CD14-positive monocyte (primary cell): ENCODE measurements around the gene ZSWIM3. TPM values are rescaled to one million over a fixed set of nuclear protein-coding genes. Genes with fewer than 3 reads are reported as not detected.

Source experiments
- DNase-seq, 3 donors: peaks; one replicate each; pipeline ENCODE4 v3.0.0-alpha.2; 2011 to 2022
- H2AFZ ChIP-seq: 2 replicates; pipeline ENCODE4 v1.6.0; 2012; ENCODE audit warnings: mild to moderate bottlenecking, low read depth, low read length, inconsistent platforms; ENCODE audit not compliant: insufficient read depth, poor library complexity, severe bottlenecking
- H3K27ac ChIP-seq, 2 donors: 1 replicate in 1 of 2; 2 replicates in 1 of 2; pipeline ENCODE4 v1.5.1; 2012 to 2013; ENCODE audit warnings: low read length in 2 of 2, control low read depth in 1 of 2, inconsistent platforms in 1 of 2, low read depth in 1 of 2, mild to moderate bottlenecking in 1 of 2
- H3K27me3 ChIP-seq, 2 donors: one replicate each; pipeline versions ENCODE4 v1.6.0 to v1.6.1; 2011 to 2013; ENCODE audit warnings: low read length in 2 of 2; ENCODE audit not compliant: control insufficient read depth in 2 of 2, insufficient read depth in 2 of 2
- H3K36me3 ChIP-seq, 2 donors: replicated peaks in 1 of 2; 1 replicate in 1 of 2; 2 replicates in 1 of 2; pipeline versions ENCODE4 v1.5.1 to v1.6.1; 2012 to 2013; ENCODE audit warnings: low read length in 2 of 2, control low read depth in 1 of 2, inconsistent platforms in 1 of 2, mild to moderate bottlenecking in 1 of 2; ENCODE audit not compliant: insufficient read depth in 2 of 2, control insufficient read depth in 1 of 2
- H3K4me1 ChIP-seq, 2 donors: 1 replicate in 1 of 2; 2 replicates in 1 of 2; pipeline versions ENCODE4 v1.5.1 to v1.6.1; 2012 to 2013; ENCODE audit warnings: low read length in 2 of 2, control low read depth in 1 of 2, inconsistent platforms in 1 of 2, mild to moderate bottlenecking in 1 of 2, moderate library complexity in 1 of 2; ENCODE audit not compliant: insufficient read depth in 2 of 2, control insufficient read depth in 1 of 2
- H3K4me2 ChIP-seq: replicated peaks from 2 replicates; pipeline ENCODE3; 2012; ENCODE audit warnings: low read length, moderate library complexity, mild to moderate bottlenecking; ENCODE audit not compliant: poor library complexity, severe bottlenecking; ENCODE audit errors: extremely low read depth
- H3K4me3 ChIP-seq, 3 experiments: fragments of 200-600 bp in 1 of 3; sonication (generic) in 1 of 3; replicated peaks in 1 of 3; 1 replicate in 2 of 3; 2 replicates in 1 of 3; pipeline ENCODE4 v1.5.1; 2011 to 2013; ENCODE audit warnings: low read length in 3 of 3, mild to moderate bottlenecking in 3 of 3, control low read depth in 2 of 3, low read depth in 2 of 3, inconsistent platforms in 1 of 3, moderate library complexity in 1 of 3
- H3K79me2 ChIP-seq: 2 replicates; pipeline ENCODE4 v1.6.0; 2012; ENCODE audit warnings: mild to moderate bottlenecking, control low read depth, inconsistent platforms, low read length, moderate library complexity; ENCODE audit not compliant: insufficient read depth
- H3K9ac ChIP-seq: 2 replicates; pipeline ENCODE4 v1.6.0; 2017; ENCODE audit warnings: low read length, mild to moderate bottlenecking; ENCODE audit not compliant: insufficient read depth, poor library complexity, severe bottlenecking
- H3K9me3 ChIP-seq, 2 donors: replicated peaks in 1 of 2; 1 replicate in 1 of 2; 2 replicates in 1 of 2; pipeline versions ENCODE4 v1.5.1 to v1.6.1; 2012 to 2013; ENCODE audit warnings: low read length in 2 of 2, control low read depth in 1 of 2; ENCODE audit not compliant: control insufficient read depth in 1 of 2, insufficient read depth in 1 of 2
- H4K20me1 ChIP-seq: 2 replicates; pipeline ENCODE4 v1.6.0; 2012; ENCODE audit warnings: mild to moderate bottlenecking, low read length, control low read depth, moderate library complexity; ENCODE audit not compliant: insufficient read depth
- H3K27ac Mint-ChIP-seq, 7 donors: one replicate each; pipeline ENCODE4 v1.8.0; 2020; ENCODE audit warnings: mild to moderate bottlenecking in 7 of 7, mixed read lengths in 7 of 7, moderate library complexity in 6 of 7, inconsistent platforms in 2 of 7
- H3K27me3 Mint-ChIP-seq, 3 donors: one replicate each; pipeline ENCODE4 v1.8.0; 2021 to 2022; ENCODE audit warnings: low read depth in 3 of 3, mild to moderate bottlenecking in 3 of 3, mixed read lengths in 3 of 3, moderate library complexity in 3 of 3, inconsistent platforms in 1 of 3
- H3K36me3 Mint-ChIP-seq, 2 donors: one replicate each; pipeline ENCODE4 v1.8.0; 2020; ENCODE audit warnings: mixed read lengths in 2 of 2, inconsistent platforms in 1 of 2, mild to moderate bottlenecking in 1 of 2
- H3K4me1 Mint-ChIP-seq: one replicate; pipeline ENCODE4 v1.8.0; 2020; ENCODE audit warnings: mild to moderate bottlenecking, mixed read lengths
- H3K4me3 Mint-ChIP-seq, 2 donors: one replicate each; pipeline ENCODE4 v1.8.0; 2020; ENCODE audit warnings: mild to moderate bottlenecking in 2 of 2, mixed read lengths in 2 of 2, moderate library complexity in 1 of 2
- H3K9me3 Mint-ChIP-seq, 7 donors: one replicate each; pipeline ENCODE4 v1.8.0; 2020 to 2022; ENCODE audit warnings: mixed read lengths in 7 of 7, mild to moderate bottlenecking in 6 of 7, moderate library complexity in 6 of 7, inconsistent platforms in 2 of 7
- WGBS: methylation state at CpG from one replicate; pipeline ENCODE4 v1.1.5; 2013; ENCODE audit warnings: missing lambda C conversion rate; ENCODE audit not compliant: insufficient coverage; 5-methylcytosine and 5-hydroxymethylcytosine counted together
- intact Hi-C, 2 donors: fragments of 100-400 bp; cut with micrococcal nuclease; formaldehyde crosslinking; loops; one replicate each; pipeline versions ENCODE4 v1.15.0 to v1.15.1; 2023
- polyA plus RNA-seq, 3 donors: library from polyadenylated mRNA; depleted of rRNA in 1 of 3; unstranded in 2 of 3; stranded (reverse) in 1 of 3; fragments of 300-500 nt in 2 of 3; fragments of >200 nt in 1 of 3; fragmentation: Illumina TruSeq in 2 of 3; gene quantifications; 1 replicate in 2 of 3; 2 replicates in 1 of 3; pipeline ENCODE4 v1.2.3, GENCODE V29; 2012 to 2021
- TF ChIP-seq, protein P1 (sequence below): fragments of 200-600 bp; IDR thresholded peaks from one replicate; pipeline ENCODE4 v1.8.0; 2022; ENCODE audit warnings: antibody characterized with exemption, mild to moderate bottlenecking

ZSWIM3 gene
- polyA plus RNA-seq, 3 donors: 0.29 to 1.5 (median 0.64) TPM

DNA sequence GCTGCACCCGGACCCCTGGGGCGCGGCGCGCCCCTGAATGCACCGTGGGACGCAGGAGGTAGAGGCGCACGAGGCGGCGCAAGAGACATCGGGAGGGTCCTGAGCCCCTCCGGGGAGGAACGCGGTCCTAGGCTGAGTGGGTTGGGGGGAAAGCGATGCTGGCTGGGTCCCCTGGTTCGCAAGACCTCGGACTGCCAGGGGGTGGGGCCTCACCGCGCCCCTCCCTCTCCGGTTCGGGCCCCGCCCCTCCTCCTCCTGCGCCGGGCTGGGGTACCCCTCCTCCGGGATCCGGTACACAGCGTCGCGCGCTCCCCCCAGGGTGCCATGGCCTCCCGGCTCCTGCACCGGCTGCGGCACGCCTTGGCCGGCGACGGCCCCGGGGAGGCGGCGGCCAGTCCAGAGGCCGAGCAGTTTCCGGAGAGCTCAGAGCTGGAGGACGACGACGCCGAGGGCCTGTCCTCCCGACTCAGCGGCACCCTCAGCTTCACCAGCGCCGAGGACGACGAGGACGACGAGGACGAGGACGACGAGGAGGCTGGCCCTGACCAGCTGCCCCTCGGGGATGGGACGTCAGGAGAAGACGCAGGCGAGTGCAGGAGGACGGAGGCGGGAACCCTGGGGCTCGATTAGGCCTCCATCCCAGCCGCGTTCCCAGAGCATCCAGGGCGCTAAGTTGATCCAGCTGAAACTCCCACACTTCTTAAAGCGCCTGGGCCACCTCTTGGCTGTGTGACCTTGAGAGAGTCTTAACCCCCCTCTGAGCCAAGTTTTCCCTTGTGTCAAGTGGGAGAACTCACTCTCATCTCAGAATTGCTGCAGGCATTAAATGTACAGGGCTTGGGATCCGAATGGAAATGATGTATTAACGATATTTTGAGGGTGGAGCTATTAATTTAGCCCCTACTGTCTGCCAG, 23.3 kb upstream of the ZSWIM3 start:
- Histone ChIP-seq H3K9me3 (no peaks in the 10 kb centered on the region), H3K9ac (peak overlapping the region; percentile 83), H3K27ac (peak overlapping the region; percentile 82 to 95), H3K79me2 (peaks cover 14% of the 10 kb centered on the region), H3K4me3 (peak overlapping the region; percentile 73 to 84 (median 76)), H3K27me3 (no peaks in the 10 kb centered on the region), H3K36me3 (peaks cover 0 to 24% of the 10 kb centered on the region in 2 donors), H4K20me1 (peaks cover 3% of the 10 kb centered on the region), H2AFZ (peak overlapping the region; percentile 87), H3K4me2 (peak overlapping the region; percentile 92), H3K4me1 (peaks cover 49 to 58% of the 10 kb centered on the region in 2 donors)
- TF ChIP-seq, protein P1, sequence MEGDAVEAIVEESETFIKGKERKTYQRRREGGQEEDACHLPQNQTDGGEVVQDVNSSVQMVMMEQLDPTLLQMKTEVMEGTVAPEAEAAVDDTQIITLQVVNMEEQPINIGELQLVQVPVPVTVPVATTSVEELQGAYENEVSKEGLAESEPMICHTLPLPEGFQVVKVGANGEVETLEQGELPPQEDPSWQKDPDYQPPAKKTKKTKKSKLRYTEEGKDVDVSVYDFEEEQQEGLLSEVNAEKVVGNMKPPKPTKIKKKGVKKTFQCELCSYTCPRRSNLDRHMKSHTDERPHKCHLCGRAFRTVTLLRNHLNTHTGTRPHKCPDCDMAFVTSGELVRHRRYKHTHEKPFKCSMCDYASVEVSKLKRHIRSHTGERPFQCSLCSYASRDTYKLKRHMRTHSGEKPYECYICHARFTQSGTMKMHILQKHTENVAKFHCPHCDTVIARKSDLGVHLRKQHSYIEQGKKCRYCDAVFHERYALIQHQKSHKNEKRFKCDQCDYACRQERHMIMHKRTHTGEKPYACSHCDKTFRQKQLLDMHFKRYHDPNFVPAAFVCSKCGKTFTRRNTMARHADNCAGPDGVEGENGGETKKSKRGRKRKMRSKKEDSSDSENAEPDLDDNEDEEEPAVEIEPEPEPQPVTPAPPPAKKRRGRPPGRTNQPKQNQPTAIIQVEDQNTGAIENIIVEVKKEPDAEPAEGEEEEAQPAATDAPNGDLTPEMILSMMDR: no peak
- intact Hi-C loops: no loop called here
- Mint-ChIP-seq H3K27ac (peak overlapping the region; percentile 63 to 97 (median 88)), H3K4me3 (peak overlapping the region; percentile 80 to 88), H3K36me3 (peaks cover 12 to 35% of the 10 kb centered on the region in 2 donors), H3K4me1 (peaks cover 56% of the 10 kb centered on the region), H3K9me3 (peaks cover 0 to 1% (median 0%) of the 10 kb centered on the region in 7 donors), H3K27me3 (no peaks in the 10 kb centered on the region)
- DNase-seq: peak in 2 of 3 donors; percentile 30 to 39
- 7% methylated on average over 66 of the region's 71 CpGs for WGBS

DNA sequence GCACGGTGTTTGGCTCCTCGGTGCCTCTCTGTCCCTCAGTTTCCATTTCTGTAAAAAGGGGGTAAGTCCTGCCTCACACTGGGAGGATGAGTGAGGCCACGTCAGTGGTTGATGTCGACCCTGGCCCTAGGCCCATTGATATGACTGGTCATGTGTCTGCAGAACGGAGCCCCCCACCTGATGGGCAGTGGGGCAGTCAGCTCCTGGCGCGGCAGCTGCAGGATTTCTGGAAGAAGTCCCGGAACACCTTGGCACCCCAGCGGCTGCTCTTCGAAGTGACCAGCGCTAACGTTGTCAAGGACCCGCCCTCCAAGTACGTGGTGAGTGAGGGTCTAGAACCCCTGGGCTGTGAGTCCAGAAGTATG, 22.6 kb upstream of the ZSWIM3 start:
- H3K9me3 ChIP-seq: no peaks in the 10 kb centered on the region
- H3K4me1 Mint-ChIP-seq: peaks cover 56% of the 10 kb centered on the region
- H3K27ac ChIP-seq: peak overlapping the region in 1 of 2 donors; percentile 82
- H3K4me3 Mint-ChIP-seq: peak overlapping the region; percentile 80 to 88
- peaks cover 3% of the 10 kb centered on the region for H4K20me1 ChIP-seq
- peaks cover 12 to 42% of the 10 kb centered on the region in 2 donors for H3K36me3 Mint-ChIP-seq
- peak overlapping the region; percentile 83 for H3K9ac ChIP-seq
- H3K4me2 ChIP-seq: peak overlapping the region; percentile 92
- peaks cover 14% of the 10 kb centered on the region for H3K79me2 ChIP-seq
- TF ChIP-seq, protein P1: no peak
- peak overlapping the region; percentile 87 for H2AFZ ChIP-seq
- DNase-seq: no peak
- peak overlapping the region; percentile 35 to 96 (median 58) for H3K27ac Mint-ChIP-seq
- peaks cover 49 to 58% of the 10 kb centered on the region in 2 donors for H3K4me1 ChIP-seq
- H3K36me3 ChIP-seq: peaks cover under 1 to 27% of the 10 kb centered on the region in 2 donors
- 96% methylated on average over 13 of the region's 14 CpGs for WGBS
- intact Hi-C loops: no loop called here
- H3K27me3 Mint-ChIP-seq: no peaks in the 10 kb centered on the region
- no peaks in the 10 kb centered on the region for H3K27me3 ChIP-seq
- peaks cover 0 to 1% (median 0%) of the 10 kb centered on the region in 7 donors for H3K9me3 Mint-ChIP-seq
- H3K4me3 ChIP-seq: peak overlapping the region in 1 of 3 experiments; percentile 84
